Stomach (tissue), 9 donors: Measurements from ENCODE around the gene EYA2. TPM values are rescaled to one million over a fixed set of nuclear protein-coding genes. Genes with fewer than 3 reads are reported as not detected.

Source experiments
- DNase-seq, 2 donors: peaks; one replicate each; pipeline versions ENCODE4 v3.0.0 to v3.0.0-alpha.2; 2013 to 2019
- H3K27ac ChIP-seq, 5 donors: fragments of 200-600 bp in 4 of 5; sonication (generic) in 4 of 5; one replicate each; pipeline ENCODE4 v1.5.1; 2013 to 2019; ENCODE audit warnings: mild to moderate bottlenecking in 1 of 5, moderate library complexity in 1 of 5
- H3K27me3 ChIP-seq, 3 donors: fragments of 200-600 bp; sonication (generic); one replicate each; pipeline ENCODE4 v1.5.1; 2017 to 2019; ENCODE audit warnings: mixed run types in 1 of 3
- H3K36me3 ChIP-seq, 4 donors: fragments of 200-600 bp; sonication (generic); 1 replicate in 3 of 4; 2 replicates in 1 of 4; pipeline ENCODE4 v1.5.1; 2016 to 2019
- H3K4me1 ChIP-seq, 4 donors: fragments of 200-600 bp; sonication (generic); one replicate each; pipeline ENCODE4 v1.5.1; 2016 to 2019
- H3K4me3 ChIP-seq, 4 donors: fragments of 200-600 bp; sonication (generic) in 3 of 4; one replicate each; pipeline ENCODE4 v1.5.1; 2016 to 2019; ENCODE audit warnings: mild to moderate bottlenecking in 1 of 4
- H3K9me3 ChIP-seq, 4 donors: fragments of 200-600 bp; sonication (generic); one replicate each; pipeline ENCODE4 v1.5.1; 2016 to 2019
- CTCF ChIP-seq, 7 experiments: fragments of 450-650 bp in 4 of 7; fragments of 200-600 bp in 3 of 7; sonication (generic) in 3 of 7; IDR thresholded peaks; one replicate each; pipeline ENCODE4 v1.5.1; 2016 to 2019; ENCODE audit warnings: antibody characterized with exemption in 7 of 7, control low read depth in 2 of 7, mild to moderate bottlenecking in 1 of 7
- EP300 ChIP-seq: sonication (generic); formaldehyde crosslinking; IDR thresholded peaks from one replicate; pipeline ENCODE4 v1.6.1; 2017; ENCODE audit warnings: antibody characterized with exemption
- POLR2A ChIP-seq, 4 donors: fragments of 450-650 bp; IDR thresholded peaks; one replicate each; pipeline ENCODE4 v1.6.1; 2016; ENCODE audit warnings: antibody characterized with exemption in 4 of 4, control low read depth in 2 of 4, mild to moderate bottlenecking in 1 of 4, moderate library complexity in 1 of 4
- POLR2AphosphoS5 ChIP-seq, 3 donors: sonication (generic); formaldehyde crosslinking; IDR thresholded peaks; one replicate each; pipeline ENCODE4 v1.6.1; 2016; ENCODE audit warnings: antibody characterized with exemption in 3 of 3
- WGBS, 5 donors: extraction: QIAGEN DNeasy Blood & Tissue Kit in 3 of 5; methylation state at CpG; one replicate each; pipeline versions ENCODE4 v1.1.5 to v1.1.7; 2013 to 2018; 5-methylcytosine and 5-hydroxymethylcytosine counted together
- intact Hi-C: fragments of 100-400 bp; cut with DNase I; formaldehyde crosslinking; loops from one replicate; pipeline ENCODE4 v1.15.1; 2023; ENCODE audit warnings: low total_unique reads
- polyA plus RNA-seq, 3 donors: library from polyadenylated mRNA; stranded (reverse); fragments of 200-250 nt; gene quantifications; one replicate each; pipeline ENCODE4 v1.2.3, GENCODE V29; 2013
- total RNA-seq, 5 donors: library from RNA; depleted of rRNA; stranded (reverse); fragments of >200 nt; gene quantifications; one replicate each; pipeline versions ENCODE4 v1.1.0 to v1.2.3, GENCODE V29; 2014 to 2016
- donor health status: healthy with polysubstance abuse.
- donor health status: Bipolar disorder and iron deficiency.
- donor health status: healthy.

Gene EYA2
- total and polyA plus RNA-seq, 8 donors, result 1.8 to 86.2 (median 5.5) TPM

GRCh38 chr20:46900086-46900485 lies 5.4 kb downstream of the EYA2 start:
- WGBS, 5 donors, result 66 to 78% (median 75%) methylated on average over 6 of the region's 6 CpGs
- intact Hi-C loops, result no loop called here
- H3K27me3 ChIP-seq, result peaks cover 0 to 49% (median 8%) of the 10 kb centered on the region in 3 donors

GRCh38 chr20:46900826-46901225 lies 6.2 kb downstream of the EYA2 start:
- no peak for DNase-seq
- H3K36me3 ChIP-seq, result no peaks in the 10 kb centered on the region
- TF ChIP-seq CTCF (IDR thresholded peaks at IDR 0.05), result no peak
- no peak for TF ChIP-seq POLR2A (IDR thresholded peaks at IDR 0.05)
- TF ChIP-seq EP300, result no peak
- no peak for TF ChIP-seq POLR2AphosphoS5 (IDR thresholded peaks at IDR 0.05)
- H3K27me3 ChIP-seq, result peaks cover 0 to 42% (median 3%) of the 10 kb centered on the region in 3 donors
- H3K27ac ChIP-seq, result no peak overlapping the region
- H3K4me3 ChIP-seq, result no peak overlapping the region
- WGBS, 5 donors, result 80 to 94% (median 85%) methylated on average over 11 of the region's 11 CpGs
- intact Hi-C loops, result no loop called here
- H3K4me1 ChIP-seq, result peaks cover 0 to 3% (median 1%) of the 10 kb centered on the region in 4 donors
- no peaks in the 10 kb centered on the region for H3K9me3 ChIP-seq

More at GRCh38 chr20:46900086-46900485, 5.4 kb downstream of the EYA2 start:
- peaks cover 0 to 11% (median 5%) of the 10 kb centered on the region in 4 donors for H3K4me1 ChIP-seq
- no peak overlapping the region for H3K27ac ChIP-seq
- no peak for DNase-seq
- H3K36me3 ChIP-seq, result no peaks in the 10 kb centered on the region
- TF ChIP-seq EP300 (no peak), CTCF (IDR thresholded peaks at IDR 0.05) (no peak)
- no peak overlapping the region for H3K4me3 ChIP-seq
- H3K9me3 ChIP-seq, result no peaks in the 10 kb centered on the region

- H3K27ac ChIP-seq, result no peak overlapping the region
- DNase-seq, result no peak
- H3K27me3 ChIP-seq, result peaks cover 0 to 34% (median 3%) of the 10 kb centered on the region in 3 donors
- no peaks in the 10 kb centered on the region for H3K4me1 ChIP-seq
- WGBS, 5 donors, result 66 to 79% (median 76%) methylated on average over 13 of the region's 13 CpGs
- TF ChIP-seq POLR2A (IDR thresholded peaks at IDR 0.05), result no peak
- no peak for TF ChIP-seq POLR2AphosphoS5 (IDR thresholded peaks at IDR 0.05)
- no peak for TF ChIP-seq EP300
- no peak for TF ChIP-seq CTCF (IDR thresholded peaks at IDR 0.05)
- no peak overlapping the region for H3K4me3 ChIP-seq
- intact Hi-C loops, result no loop called here
- H3K36me3 ChIP-seq, result no peaks in the 10 kb centered on the region
- H3K9me3 ChIP-seq, result no peaks in the 10 kb centered on the region
Measured at GRCh38 chr20:46901638-46902037, 7.0 kb downstream of the EYA2 start.

GRCh38 chr20:46903256-46903655 lies 8.6 kb downstream of the EYA2 start:
- Histone ChIP-seq H3K9me3 (no peaks in the 10 kb centered on the region), H3K36me3 (no peaks in the 10 kb centered on the region), H3K4me3 (no peak overlapping the region), H3K4me1 (no peaks in the 10 kb centered on the region), H3K27ac (no peak overlapping the region), H3K27me3 (peaks cover 0 to 20% (median 0%) of the 10 kb centered on the region in 3 donors)
- intact Hi-C loops, result no loop called here
- no peak for DNase-seq
- 61 to 80% (median 70%) methylated on average over 9 of the region's 9 CpGs for WGBS, 5 donors
- TF ChIP-seq EP300 (no peak), POLR2AphosphoS5 (IDR thresholded peaks at IDR 0.05) (no peak), CTCF (IDR thresholded peaks at IDR 0.05) (no peak), POLR2A (IDR thresholded peaks at IDR 0.05) (no peak)
